GM21447 (cell line): Measurements from ENCODE around the gene IQGAP3.

Source experiments
- ATAC-seq: cut with Tn5 transposase; IDR thresholded peaks from one replicate; pipeline ENCODE4 v1.9.1; 2021; ENCODE audit not compliant: unreplicated experiment

The IQGAP3 gene

GRCh38 chr1:156486421-156487344 lies 85.7 kb downstream of the IQGAP3 start:
- ATAC-seq = no peak

- no peak for ATAC-seq
Measured at GRCh38 chr1:156485984-156486383, 86.4 kb downstream of the IQGAP3 start.

- no peak for ATAC-seq
Measured at GRCh38 chr1:156484480-156485058, 87.8 kb downstream of the IQGAP3 start.

GRCh38 chr1:156483397-156483796 lies 89.0 kb downstream of the IQGAP3 start:
- ATAC-seq = no peak

- no peak for ATAC-seq
Measured at GRCh38 chr1:156482276-156482675, 90.1 kb downstream of the IQGAP3 start.

- ATAC-seq = no peak
Measured at GRCh38 chr1:156481527-156481926, 90.8 kb downstream of the IQGAP3 start.

GRCh38 chr1:156480411-156481192 lies 91.8 kb downstream of the IQGAP3 start:
- ATAC-seq = peak; percentile 40

GRCh38 chr1:156480016-156480370 lies 92.4 kb downstream of the IQGAP3 start:
- no peak for ATAC-seq

GRCh38 chr1:156479093-156480015 lies 93.0 kb downstream of the IQGAP3 start:
- no peak for ATAC-seq

- no peak for ATAC-seq
Measured at GRCh38 chr1:156478250-156478627, 94.1 kb downstream of the IQGAP3 start.

- ATAC-seq = no peak
Measured at GRCh38 chr1:156477526-156478249, 94.7 kb downstream of the IQGAP3 start.

GRCh38 chr1:156476501-156477298 lies 95.7 kb downstream of the IQGAP3 start:
- ATAC-seq = no peak

GRCh38 chr1:156475568-156476500 lies 96.5 kb downstream of the IQGAP3 start:
- ATAC-seq = no peak
